ENCODE results near the gene IL21.
A peak's percentile ranks its signal among the peaks of the same experiment; 100 is the strongest.

Gene IL21

DNA sequence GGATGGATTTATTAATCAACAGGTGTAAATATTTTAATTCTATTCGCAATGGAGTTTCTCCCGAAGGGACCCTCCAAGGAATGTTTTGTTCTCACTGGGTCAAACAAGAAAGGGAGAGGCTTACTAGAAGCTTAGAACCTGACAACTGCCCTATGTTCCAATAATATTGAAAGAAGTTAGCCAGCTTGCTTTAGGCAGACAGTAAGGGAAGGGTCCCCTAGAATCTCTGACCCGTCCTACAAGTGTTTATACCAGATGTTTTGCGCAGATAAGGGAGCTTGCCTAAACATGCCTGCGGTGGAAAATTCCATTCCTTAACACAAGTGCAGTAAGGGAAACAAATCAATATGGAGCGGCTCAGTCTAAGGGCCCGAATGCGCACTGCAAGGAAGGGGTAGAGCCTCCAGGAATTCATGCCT is 17.7 kb downstream of the IL21 start:
- DNase-seq (ENCODE audit: low read depth), result no peak
- TF ChIP-seq, protein P1, sequence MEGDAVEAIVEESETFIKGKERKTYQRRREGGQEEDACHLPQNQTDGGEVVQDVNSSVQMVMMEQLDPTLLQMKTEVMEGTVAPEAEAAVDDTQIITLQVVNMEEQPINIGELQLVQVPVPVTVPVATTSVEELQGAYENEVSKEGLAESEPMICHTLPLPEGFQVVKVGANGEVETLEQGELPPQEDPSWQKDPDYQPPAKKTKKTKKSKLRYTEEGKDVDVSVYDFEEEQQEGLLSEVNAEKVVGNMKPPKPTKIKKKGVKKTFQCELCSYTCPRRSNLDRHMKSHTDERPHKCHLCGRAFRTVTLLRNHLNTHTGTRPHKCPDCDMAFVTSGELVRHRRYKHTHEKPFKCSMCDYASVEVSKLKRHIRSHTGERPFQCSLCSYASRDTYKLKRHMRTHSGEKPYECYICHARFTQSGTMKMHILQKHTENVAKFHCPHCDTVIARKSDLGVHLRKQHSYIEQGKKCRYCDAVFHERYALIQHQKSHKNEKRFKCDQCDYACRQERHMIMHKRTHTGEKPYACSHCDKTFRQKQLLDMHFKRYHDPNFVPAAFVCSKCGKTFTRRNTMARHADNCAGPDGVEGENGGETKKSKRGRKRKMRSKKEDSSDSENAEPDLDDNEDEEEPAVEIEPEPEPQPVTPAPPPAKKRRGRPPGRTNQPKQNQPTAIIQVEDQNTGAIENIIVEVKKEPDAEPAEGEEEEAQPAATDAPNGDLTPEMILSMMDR (IDR thresholded peaks at IDR 0.05; ENCODE audit: low read length, missing control alignments), result no peak
- H3K4me3 ChIP-seq (replicated peaks; ENCODE audit: low read depth, low read length), result no peak overlapping the region

DNA sequence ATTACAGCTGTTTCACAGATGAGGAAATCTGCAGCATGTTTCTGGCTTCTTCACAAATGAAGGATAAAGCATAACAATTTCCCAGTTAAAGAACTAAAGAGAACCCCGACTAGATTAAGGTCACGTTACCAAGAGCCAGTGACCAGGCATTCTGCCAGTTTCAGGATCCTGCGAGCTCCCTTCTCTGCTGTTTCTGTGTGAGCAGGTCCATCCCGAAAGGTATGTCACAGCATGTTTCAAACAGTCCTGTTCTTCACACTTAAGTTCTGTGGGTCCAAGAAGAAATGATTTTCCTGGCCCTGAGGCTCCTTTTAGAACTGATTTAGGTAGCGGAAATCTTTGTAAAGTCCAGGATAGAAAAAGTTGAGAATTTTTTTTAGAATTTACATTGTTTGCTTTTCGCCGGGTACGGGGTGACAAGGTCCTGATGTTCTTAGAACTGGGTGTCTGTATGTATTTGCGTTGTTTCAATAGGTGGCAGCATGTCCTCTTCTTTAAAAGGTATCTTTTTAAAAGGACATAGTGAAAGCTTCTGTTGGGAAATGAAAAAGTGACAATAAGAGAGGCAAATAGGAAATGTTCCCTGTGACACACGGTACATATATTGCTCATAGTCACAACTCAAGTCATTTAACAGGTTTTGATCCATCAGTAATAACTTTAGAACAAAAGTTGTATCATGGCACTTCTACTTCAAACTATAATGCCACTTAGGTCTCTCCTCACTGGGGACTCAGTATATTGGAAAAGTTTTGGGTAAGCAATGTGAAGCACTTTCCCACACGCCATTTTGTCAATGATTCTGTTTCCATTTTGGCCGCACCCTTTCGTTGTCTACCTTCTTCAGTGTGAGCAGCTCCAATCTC is 18.4 kb downstream of the IL21 start:
- DNase-seq (ENCODE audit: low read depth), result peak; percentile 70
- TF ChIP-seq, protein P1 (IDR thresholded peaks at IDR 0.05; ENCODE audit: low read length, missing control alignments), result peak; percentile 53
- H3K4me3 ChIP-seq (replicated peaks; ENCODE audit: low read depth, low read length), result no peak overlapping the region

DNA sequence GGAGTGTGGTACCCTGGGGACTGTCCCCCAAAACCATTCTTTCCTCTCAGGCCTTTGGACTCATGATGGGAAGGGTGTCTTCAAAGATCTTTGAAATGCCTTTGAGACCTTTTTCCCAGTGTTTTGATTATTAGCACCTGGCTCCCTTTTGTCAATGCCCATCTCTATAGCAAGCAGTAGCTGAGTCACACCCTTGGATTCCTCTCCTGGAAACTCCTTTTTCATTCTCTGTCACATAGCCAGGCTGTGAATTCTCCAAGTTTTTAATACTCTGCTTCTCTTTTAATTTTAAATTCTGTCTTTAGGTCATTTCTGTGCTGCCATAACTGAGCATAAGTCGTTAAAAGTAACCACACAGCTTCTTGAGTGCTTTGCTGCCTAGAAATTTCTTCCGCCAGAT is 29.7 kb downstream of the IL21 start:
- DNase-seq (ENCODE audit: low read depth), result no peak
- no peak overlapping the region for H3K4me3 ChIP-seq (replicated peaks; ENCODE audit: low read depth, low read length)
- TF ChIP-seq, protein P1 (IDR thresholded peaks at IDR 0.05; ENCODE audit: low read length, missing control alignments), result no peak

DNA sequence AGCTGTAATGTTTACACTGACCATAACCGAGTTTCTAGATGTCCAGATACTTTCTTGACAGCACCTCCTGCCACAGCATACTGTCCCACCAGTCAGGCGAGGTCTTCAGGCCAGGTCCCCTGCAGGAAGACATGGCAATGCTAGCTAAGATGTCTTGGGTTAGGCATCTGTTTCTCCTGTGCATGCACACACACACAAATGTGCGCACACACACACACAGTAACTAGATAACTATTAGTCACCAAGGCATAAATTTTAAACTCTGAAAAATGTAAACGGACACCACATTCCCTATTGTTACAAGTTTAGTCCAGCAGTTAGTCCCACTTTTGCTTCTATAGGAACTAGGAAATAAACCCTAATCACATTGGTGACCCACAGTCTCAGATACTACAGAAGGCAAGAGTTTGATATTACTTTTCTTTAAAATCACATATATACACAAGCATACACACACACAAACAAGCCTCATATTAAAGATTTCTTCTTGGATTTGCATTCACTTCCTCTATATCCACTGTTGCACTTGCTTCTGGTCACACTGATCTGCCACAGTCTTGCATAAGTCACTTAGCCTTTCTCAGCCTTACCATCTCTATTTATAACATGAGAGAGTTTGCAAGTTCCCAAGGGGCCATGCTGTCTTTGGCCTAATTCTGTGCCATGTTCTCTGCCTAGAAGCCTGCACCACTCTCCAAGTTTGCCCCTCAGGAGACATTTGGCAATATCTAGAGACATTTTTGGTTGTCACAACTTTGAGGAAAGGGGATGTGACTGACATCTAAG is 32.2 kb downstream of the IL21 start:
- TF ChIP-seq, protein P1 (IDR thresholded peaks at IDR 0.05; ENCODE audit: low read length, missing control alignments), result no peak
- DNase-seq (ENCODE audit: low read depth), result peak; percentile 16
- no peak overlapping the region for H3K4me3 ChIP-seq (replicated peaks; ENCODE audit: low read depth, low read length)

DNA sequence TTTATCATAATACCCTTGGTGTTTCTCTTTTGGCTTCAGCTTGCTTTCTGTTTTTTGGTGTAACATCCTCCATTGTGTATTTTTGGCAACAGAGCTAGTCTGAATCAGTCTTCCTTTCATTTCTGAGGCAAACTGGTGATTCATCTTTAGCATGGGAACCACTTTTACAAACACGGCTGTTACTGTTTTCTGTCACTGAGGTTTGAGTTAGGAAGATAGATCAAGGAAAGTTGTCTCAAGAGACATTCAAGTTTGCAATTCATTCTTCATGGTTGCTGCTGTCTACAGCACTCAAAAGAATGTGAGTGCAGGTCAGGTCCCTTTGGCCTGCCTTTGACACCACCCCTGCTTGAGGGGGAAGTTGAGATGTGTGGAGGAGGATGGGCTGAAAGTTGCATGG is 36.3 kb downstream of the IL21 start:
- TF ChIP-seq, protein P1 (IDR thresholded peaks at IDR 0.05; ENCODE audit: low read length, missing control alignments), result no peak
- H3K4me3 ChIP-seq (replicated peaks; ENCODE audit: low read depth, low read length), result no peak overlapping the region
- DNase-seq (ENCODE audit: low read depth), result peak; percentile 88

DNA sequence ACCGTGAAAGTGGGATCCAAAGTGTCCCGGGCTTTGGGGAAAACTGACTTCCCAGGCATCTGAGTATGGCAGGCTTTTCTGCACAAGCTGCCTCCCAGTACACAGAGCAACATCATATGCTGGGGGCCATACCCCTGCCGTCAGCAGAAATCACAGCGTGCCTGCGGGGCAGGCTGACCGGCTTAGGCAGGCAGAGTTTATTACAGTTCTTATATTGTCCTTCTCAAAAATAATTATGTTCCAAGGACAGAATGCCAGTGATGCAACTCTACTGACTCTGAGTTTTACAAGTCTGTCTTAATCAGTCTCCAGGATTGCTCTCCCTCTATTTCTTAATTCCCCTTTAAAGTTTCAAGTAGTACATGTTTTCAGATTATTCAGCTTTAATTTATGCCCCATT is 37.0 kb downstream of the IL21 start:
- no peak overlapping the region for H3K4me3 ChIP-seq (replicated peaks; ENCODE audit: low read depth, low read length)
- peak; percentile 72 for DNase-seq (ENCODE audit: low read depth)
- TF ChIP-seq, protein P1 (IDR thresholded peaks at IDR 0.05; ENCODE audit: low read length, missing control alignments), result no peak
